HepG2 (cell line): ENCODE results near the gene TBL2. TPM values are rescaled to one million over a fixed set of nuclear protein-coding genes. Genes with fewer than 3 reads are reported as not detected.

Source experiments
- JUND ChIP-seq: sonication (generic); formaldehyde crosslinking; IDR thresholded peaks from 2 replicates; pipeline ENCODE4 v1.8.0; 2022; ENCODE audit warnings: mild to moderate bottlenecking, missing genetic modification reagents
- SOX13 ChIP-seq, 3 experiments: fragments of 450-650 bp in 1 of 3; sonication (generic) in 1 of 3; formaldehyde crosslinking in 1 of 3; IDR thresholded peaks in 2 of 3; conservative IDR thresholded peaks in 1 of 3; 2 replicates each; pipeline versions ENCODE4 v1.5.0 to v1.6.1; 2016 to 2020; ENCODE audit warnings: antibody characterized with exemption in 1 of 3, mild to moderate bottlenecking in 1 of 3, missing compliant biosample characterization in 1 of 3, missing genetic modification reagents in 1 of 3, moderate library complexity in 1 of 3
- SOX5 ChIP-seq: IDR thresholded peaks from 2 replicates; pipeline ENCODE4 v1.6.1; 2016; ENCODE audit warnings: borderline replicate concordance
- YY1 ChIP-seq: IDR thresholded peaks from 2 replicates; pipeline ENCODE4 v1.6.1; 2011; ENCODE audit warnings: low read length, low read depth, moderate library complexity, mild to moderate bottlenecking; ENCODE audit not compliant: insufficient read depth, insufficient replicate concordance
- ZBTB7B ChIP-seq: sonication (generic); formaldehyde crosslinking; IDR thresholded peaks from 2 replicates; pipeline ENCODE4 v1.4.0; 2020; ENCODE audit warnings: missing genetic modification reagents
- ZKSCAN8 ChIP-seq: IDR thresholded peaks from 2 replicates; pipeline ENCODE4 v1.6.1; 2016; ENCODE audit warnings: borderline replicate concordance, missing genetic modification reagents, missing compliant biosample characterization
- ZNF253 ChIP-seq: sonication (generic); formaldehyde crosslinking; IDR thresholded peaks from 2 replicates; pipeline ENCODE4 v1.8.0; 2022; ENCODE audit warnings: mild to moderate bottlenecking, missing genetic modification reagents, borderline replicate concordance
- ZNF343 ChIP-seq: sonication (generic); formaldehyde crosslinking; IDR thresholded peaks from 2 replicates; pipeline ENCODE4 v1.4.0; 2020; ENCODE audit warnings: mild to moderate bottlenecking, missing genetic modification reagents
- ZNF501 ChIP-seq: sonication (generic); formaldehyde crosslinking; IDR thresholded peaks from 2 replicates; pipeline ENCODE4 v1.5.1; 2020; ENCODE audit warnings: mild to moderate bottlenecking, moderate library complexity, missing genetic modification reagents
- ZNF503 ChIP-seq: sonication (generic); formaldehyde crosslinking; IDR thresholded peaks from 2 replicates; pipeline ENCODE4 v1.4.0; 2020; ENCODE audit warnings: missing genetic modification reagents
- ZNF562 ChIP-seq: sonication (generic); formaldehyde crosslinking; IDR thresholded peaks from 2 replicates; pipeline ENCODE4 v1.8.0; 2022; ENCODE audit warnings: missing genetic modification reagents, borderline replicate concordance
- polyA plus RNA-seq, 8 experiments: library from polyadenylated mRNA; depleted of rRNA in 3 of 8; stranded (reverse) in 7 of 8; unstranded in 1 of 8; fragments of >200 nt; fragmentation: Illumina TruSeq in 4 of 8; extraction: Trizol in 4 of 8; gene quantifications; 2 replicates each; pipeline versions ENCODE4 v1.2.1 to v1.2.3, GENCODE V29; 2011 to 2016; ENCODE audit warnings: low read depth in 4 of 8, missing spikeins in 1 of 8, mixed read lengths in 1 of 8; ENCODE audit not compliant: insufficient read depth in 1 of 8
- total RNA-seq, 5 experiments: library from RNA; depleted of rRNA; stranded (reverse); fragments of >200 nt; fragmentation: Illumina TruSeq; extraction: Trizol; gene quantifications; 2 replicates each; pipeline ENCODE4 v1.2.3, GENCODE V29; 2016; ENCODE audit warnings: low read depth in 1 of 5
- TF ChIP-seq, protein P1 (sequence below): sonication (generic); formaldehyde crosslinking; IDR thresholded peaks from 2 replicates; pipeline ENCODE4 v1.9.0; 2022; ENCODE audit warnings: low read depth, missing genetic modification reagents
- TF ChIP-seq, protein P2 (sequence below): sonication (generic); formaldehyde crosslinking; IDR thresholded peaks from 2 replicates; pipeline ENCODE4 v1.4.0; 2020; ENCODE audit warnings: missing genetic modification reagents
- TF ChIP-seq, protein P3 (sequence below): sonication (generic); formaldehyde crosslinking; IDR thresholded peaks from 2 replicates; pipeline ENCODE4 v1.4.0; 2020; ENCODE audit warnings: mild to moderate bottlenecking, missing genetic modification reagents

Gene TBL2
- total and polyA plus RNA-seq, 2 of the 13 experiments (the other 11 are each of a cell fraction or from before 2014, with no cell fraction given) = 43.4 to 47.2 TPM

- TF ChIP-seq SOX13 (IDR thresholded peaks at IDR 0.05) (no peak), SOX13 (CRISPR knock-in tag; conservative IDR thresholded peaks at IDR 0.05 in 1 of 2, IDR thresholded peaks at IDR 0.05 in 1 of 2) (peak in 1 of 2 experiments; percentile 28; a peak in 1 of 4 replicates), ZNF501 (CRISPR knock-in tag) (no peak), SOX5 (peak; percentile 26; the same call in 1 of the 2 replicates), JUND (CRISPR knock-in tag) (no peak), ZNF562 (CRISPR knock-in tag) (no peak), ZNF503 (CRISPR knock-in tag) (no peak), YY1 (no peak), ZNF253 (CRISPR knock-in tag) (no peak), ZKSCAN8 (CRISPR knock-in tag) (no peak), ZNF343 (CRISPR knock-in tag) (no peak), ZBTB7B (CRISPR knock-in tag) (no peak)
- TF ChIP-seq, protein P1, sequence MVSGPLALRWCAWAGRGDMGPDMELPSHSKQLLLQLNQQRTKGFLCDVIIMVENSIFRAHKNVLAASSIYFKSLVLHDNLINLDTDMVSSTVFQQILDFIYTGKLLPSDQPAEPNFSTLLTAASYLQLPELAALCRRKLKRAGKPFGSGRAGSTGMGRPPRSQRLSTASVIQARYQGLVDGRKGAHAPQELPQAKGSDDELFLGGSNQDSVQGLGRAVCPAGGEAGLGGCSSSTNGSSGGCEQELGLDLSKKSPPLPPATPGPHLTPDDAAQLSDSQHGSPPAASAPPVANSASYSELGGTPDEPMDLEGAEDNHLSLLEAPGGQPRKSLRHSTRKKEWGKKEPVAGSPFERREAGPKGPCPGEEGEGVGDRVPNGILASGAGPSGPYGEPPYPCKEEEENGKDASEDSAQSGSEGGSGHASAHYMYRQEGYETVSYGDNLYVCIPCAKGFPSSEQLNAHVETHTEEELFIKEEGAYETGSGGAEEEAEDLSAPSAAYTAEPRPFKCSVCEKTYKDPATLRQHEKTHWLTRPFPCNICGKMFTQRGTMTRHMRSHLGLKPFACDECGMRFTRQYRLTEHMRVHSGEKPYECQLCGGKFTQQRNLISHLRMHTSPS = no peak
- TF ChIP-seq, protein P2, sequence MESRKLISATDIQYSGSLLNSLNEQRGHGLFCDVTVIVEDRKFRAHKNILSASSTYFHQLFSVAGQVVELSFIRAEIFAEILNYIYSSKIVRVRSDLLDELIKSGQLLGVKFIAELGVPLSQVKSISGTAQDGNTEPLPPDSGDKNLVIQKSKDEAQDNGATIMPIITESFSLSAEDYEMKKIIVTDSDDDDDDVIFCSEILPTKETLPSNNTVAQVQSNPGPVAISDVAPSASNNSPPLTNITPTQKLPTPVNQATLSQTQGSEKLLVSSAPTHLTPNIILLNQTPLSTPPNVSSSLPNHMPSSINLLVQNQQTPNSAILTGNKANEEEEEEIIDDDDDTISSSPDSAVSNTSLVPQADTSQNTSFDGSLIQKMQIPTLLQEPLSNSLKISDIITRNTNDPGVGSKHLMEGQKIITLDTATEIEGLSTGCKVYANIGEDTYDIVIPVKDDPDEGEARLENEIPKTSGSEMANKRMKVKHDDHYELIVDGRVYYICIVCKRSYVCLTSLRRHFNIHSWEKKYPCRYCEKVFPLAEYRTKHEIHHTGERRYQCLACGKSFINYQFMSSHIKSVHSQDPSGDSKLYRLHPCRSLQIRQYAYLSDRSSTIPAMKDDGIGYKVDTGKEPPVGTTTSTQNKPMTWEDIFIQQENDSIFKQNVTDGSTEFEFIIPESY (CRISPR knock-in tag) = peak; percentile 73
- TF ChIP-seq, protein P3, sequence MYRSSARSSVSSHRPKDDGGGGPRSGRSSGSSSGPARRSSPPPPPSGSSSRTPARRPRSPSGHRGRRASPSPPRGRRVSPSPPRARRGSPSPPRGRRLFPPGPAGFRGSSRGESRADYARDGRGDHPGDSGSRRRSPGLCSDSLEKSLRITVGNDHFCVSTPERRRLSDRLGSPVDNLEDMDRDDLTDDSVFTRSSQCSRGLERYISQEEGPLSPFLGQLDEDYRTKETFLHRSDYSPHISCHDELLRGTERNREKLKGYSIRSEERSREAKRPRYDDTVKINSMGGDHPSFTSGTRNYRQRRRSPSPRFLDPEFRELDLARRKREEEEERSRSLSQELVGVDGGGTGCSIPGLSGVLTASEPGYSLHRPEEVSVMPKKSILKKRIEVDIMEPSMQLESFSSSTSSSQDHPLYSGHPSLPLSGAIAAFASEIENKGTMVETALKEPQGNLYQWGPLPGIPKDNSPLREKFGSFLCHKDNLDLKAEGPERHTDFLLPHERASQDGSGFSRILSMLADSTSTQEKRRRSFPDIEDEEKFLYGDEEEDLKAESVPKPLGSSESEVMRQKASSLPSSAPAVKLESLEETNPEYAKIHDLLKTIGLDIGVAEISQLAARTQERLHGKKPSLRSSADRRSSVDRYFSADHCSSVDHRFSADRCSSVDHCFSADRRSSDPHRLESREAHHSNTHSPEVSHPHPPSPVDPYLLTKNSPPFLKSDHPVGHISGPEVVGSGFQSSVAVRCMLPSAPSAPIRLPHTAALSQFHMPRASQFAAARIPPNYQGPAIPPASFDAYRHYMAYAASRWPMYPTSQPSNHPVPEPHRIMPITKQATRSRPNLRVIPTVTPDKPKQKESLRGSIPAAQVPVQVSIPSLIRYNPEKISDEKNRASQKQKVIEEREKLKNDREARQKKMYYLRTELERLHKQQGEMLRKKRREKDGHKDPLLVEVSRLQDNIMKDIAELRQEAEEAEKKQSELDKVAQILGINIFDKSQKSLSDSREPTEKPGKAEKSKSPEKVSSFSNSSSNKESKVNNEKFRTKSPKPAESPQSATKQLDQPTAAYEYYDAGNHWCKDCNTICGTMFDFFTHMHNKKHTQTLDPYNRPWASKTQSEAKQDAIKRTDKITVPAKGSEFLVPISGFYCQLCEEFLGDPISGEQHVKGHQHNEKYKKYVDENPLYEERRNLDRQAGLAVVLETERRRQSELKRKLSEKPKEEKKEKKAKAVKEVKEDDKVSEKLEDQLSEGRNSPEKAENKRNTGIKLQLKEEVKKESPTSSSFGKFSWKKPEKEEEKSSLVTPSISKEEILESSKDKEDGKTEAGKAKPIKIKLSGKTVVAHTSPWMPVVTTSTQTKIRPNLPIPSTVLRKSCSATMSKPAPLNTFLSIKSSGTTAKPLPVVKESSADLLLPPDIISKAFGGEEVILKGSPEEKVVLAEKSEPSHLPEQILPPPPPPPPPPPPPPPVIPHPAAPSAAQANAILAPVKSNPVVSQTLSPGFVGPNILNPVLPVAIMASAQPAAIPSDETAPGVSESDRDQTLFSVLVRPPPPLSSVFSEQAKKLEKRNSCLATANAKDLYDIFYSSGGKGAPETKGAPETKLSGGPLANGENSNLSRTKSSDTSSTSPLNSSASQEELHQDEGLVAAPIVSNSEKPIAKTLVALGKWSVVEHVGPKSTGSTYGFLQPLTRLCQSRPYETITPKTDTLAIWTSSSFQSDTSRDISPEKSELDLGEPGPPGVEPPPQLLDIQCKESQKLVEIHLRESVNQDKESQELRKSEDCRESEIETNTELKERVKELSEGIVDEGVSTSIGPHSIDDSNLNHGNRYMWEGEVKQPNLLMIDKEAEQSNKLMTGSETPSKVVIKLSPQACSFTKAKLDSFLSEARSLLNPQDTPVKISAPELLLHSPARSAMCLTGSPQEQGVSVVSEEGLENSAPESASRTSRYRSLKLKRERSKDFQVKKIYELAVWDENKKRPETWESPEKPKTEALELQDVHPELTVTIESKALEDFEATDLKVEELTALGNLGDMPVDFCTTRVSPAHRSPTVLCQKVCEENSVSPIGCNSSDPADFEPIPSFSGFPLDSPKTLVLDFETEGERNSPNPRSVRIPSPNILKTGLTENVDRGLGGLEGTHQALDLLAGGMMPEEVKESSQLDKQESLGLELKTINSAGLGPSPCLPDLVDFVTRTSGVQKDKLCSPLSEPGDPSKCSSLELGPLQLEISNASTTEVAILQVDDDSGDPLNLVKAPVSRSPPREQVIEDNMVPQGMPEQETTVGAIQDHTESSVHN = no peak
Observed at GRCh38 chr7:73613954-73614735, 35.8 kb upstream of the TBL2 start (continued).
